Measurements from ENCODE around the gene NOC3L.

DNA sequence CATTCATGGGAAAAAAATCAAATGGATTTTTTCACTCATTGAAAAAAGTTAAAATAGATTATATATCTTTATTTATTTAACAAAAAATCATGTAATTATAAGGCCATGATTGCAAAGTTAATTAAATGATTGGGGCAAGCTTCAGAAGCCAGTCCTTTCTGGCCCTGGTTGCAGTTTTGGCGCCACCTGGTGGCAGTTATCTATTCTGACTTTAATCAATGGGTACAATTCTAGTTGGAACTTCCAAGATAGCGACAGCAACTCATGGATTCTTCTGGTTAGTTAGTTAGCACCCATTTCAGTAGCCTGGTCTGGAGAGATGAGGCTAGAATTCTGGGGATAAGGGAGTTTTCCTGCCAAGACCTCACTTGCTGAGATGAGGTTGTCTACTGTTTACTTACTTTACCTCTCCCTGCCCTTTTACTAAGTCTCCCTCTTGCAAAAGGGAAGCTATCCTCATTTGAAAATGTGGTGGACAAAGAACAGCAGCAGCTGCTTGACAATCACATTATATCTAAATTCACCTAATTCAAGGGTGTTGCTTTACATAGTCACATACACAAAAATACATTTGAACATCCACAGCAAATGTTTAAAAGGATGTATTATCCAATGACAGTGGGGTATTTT is 42.3 kb downstream of the NOC3L start:
- TF ChIP-seq, protein P1, sequence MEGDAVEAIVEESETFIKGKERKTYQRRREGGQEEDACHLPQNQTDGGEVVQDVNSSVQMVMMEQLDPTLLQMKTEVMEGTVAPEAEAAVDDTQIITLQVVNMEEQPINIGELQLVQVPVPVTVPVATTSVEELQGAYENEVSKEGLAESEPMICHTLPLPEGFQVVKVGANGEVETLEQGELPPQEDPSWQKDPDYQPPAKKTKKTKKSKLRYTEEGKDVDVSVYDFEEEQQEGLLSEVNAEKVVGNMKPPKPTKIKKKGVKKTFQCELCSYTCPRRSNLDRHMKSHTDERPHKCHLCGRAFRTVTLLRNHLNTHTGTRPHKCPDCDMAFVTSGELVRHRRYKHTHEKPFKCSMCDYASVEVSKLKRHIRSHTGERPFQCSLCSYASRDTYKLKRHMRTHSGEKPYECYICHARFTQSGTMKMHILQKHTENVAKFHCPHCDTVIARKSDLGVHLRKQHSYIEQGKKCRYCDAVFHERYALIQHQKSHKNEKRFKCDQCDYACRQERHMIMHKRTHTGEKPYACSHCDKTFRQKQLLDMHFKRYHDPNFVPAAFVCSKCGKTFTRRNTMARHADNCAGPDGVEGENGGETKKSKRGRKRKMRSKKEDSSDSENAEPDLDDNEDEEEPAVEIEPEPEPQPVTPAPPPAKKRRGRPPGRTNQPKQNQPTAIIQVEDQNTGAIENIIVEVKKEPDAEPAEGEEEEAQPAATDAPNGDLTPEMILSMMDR (IDR thresholded peaks at IDR 0.05; ENCODE audit: low read depth, low read length, poor library complexity, severe bottlenecking): peak; percentile 75
- no peak for TF ChIP-seq EZH2phosphoT487 (IDR thresholded peaks at IDR 0.05; ENCODE audit: borderline replicate concordance, low read length)
